Measurements from ENCODE around the gene NFE2.

GRCh38 chr12:54273981-54274380, 26.8 kb downstream of the NFE2 start:
- TF ChIP-seq POLR2A (IDR thresholded peaks at IDR 0.05), result no peak
- TF ChIP-seq, protein P1, sequence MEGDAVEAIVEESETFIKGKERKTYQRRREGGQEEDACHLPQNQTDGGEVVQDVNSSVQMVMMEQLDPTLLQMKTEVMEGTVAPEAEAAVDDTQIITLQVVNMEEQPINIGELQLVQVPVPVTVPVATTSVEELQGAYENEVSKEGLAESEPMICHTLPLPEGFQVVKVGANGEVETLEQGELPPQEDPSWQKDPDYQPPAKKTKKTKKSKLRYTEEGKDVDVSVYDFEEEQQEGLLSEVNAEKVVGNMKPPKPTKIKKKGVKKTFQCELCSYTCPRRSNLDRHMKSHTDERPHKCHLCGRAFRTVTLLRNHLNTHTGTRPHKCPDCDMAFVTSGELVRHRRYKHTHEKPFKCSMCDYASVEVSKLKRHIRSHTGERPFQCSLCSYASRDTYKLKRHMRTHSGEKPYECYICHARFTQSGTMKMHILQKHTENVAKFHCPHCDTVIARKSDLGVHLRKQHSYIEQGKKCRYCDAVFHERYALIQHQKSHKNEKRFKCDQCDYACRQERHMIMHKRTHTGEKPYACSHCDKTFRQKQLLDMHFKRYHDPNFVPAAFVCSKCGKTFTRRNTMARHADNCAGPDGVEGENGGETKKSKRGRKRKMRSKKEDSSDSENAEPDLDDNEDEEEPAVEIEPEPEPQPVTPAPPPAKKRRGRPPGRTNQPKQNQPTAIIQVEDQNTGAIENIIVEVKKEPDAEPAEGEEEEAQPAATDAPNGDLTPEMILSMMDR (IDR thresholded peaks at IDR 0.05), result no peak
- TF ChIP-seq POLR2AphosphoS5 (IDR thresholded peaks at IDR 0.05), result no peak
- TF ChIP-seq EP300 (IDR thresholded peaks at IDR 0.05), result no peak
